HCT116 (cell line): ENCODE data around the gene KRT14.

Experiments used
- CTCF ChIP-seq, 3 experiments: fragments of 200-600 bp in 1 of 3; sonication (generic) in 1 of 3; IDR thresholded peaks in 2 of 3; conservative IDR thresholded peaks in 1 of 3; 2 replicates each; pipeline ENCODE4 v1.5.1; 2012 to 2017; ENCODE audit warnings: low read depth in 2 of 3, low read length in 2 of 3, antibody characterized with exemption in 1 of 3, borderline replicate concordance in 1 of 3, control low read depth in 1 of 3, mild to moderate bottlenecking in 1 of 3, mixed read lengths in 1 of 3, mixed run types in 1 of 3, moderate library complexity in 1 of 3; ENCODE audit not compliant: insufficient read depth in 1 of 3
- EZH2 ChIP-seq: fragments of 200-600 bp; sonication (generic); IDR thresholded peaks from 2 replicates; pipeline ENCODE4 v1.6.1; 2017; ENCODE audit warnings: antibody characterized with exemption, mixed run types
- EZH2phosphoT487 ChIP-seq: fragments of 200-600 bp; IDR thresholded peaks from 2 replicates; pipeline ENCODE4 v1.6.1; 2018; ENCODE audit warnings: antibody characterized with exemption, borderline replicate concordance
- MAX ChIP-seq: IDR thresholded peaks from 2 replicates; pipeline ENCODE4 v1.6.1; 2012
- POLR2A ChIP-seq: IDR thresholded peaks from 2 replicates; pipeline ENCODE4 v1.7.0; 2011; ENCODE audit warnings: borderline replicate concordance; ENCODE audit not compliant: insufficient read depth, insufficient read length; ENCODE audit errors: extremely low read depth
- REST ChIP-seq: IDR thresholded peaks from 2 replicates; pipeline ENCODE4 v1.6.1; 2012; ENCODE audit warnings: low read depth
- TCF7L2 ChIP-seq: IDR thresholded peaks from 2 replicates; pipeline ENCODE4 v1.7.0; 2011; ENCODE audit warnings: borderline replicate concordance, inconsistent platforms; ENCODE audit not compliant: insufficient read depth, insufficient read length; ENCODE audit errors: extremely low read depth

GRCh38 chr17:41599680-41600079 lies 13.0 kb upstream of the KRT14 start:
- TF ChIP-seq POLR2A (no peak), CTCF (IDR thresholded peaks at IDR 0.05 in 2 of 3, conservative IDR thresholded peaks at IDR 0.05 in 1 of 3; ENCODE audit: borderline replicate concordance in 1 of 3, insufficient read depth in 1 of 3, low read depth in 2 of 3, low read length in 2 of 3) (no peak), MAX (no peak), EZH2phosphoT487 (no peak), TCF7L2 (no peak), REST (no peak), EZH2 (no peak)
